SIG-M5 (cell line): ENCODE data around the gene TOX2.
"Not testable (repeated sequence)": the region's sequence is repeated elsewhere in the genome, so short reads cannot be mapped to it uniquely, and the experiment has no call there.

Source experiments
- DNase-seq: peaks from one replicate; lab custom pipeline; 2025; lab: John Stamatoyannopoulos, UW

The TOX2 gene

GRCh38 chr20:44031781-44032582 is 117.3 kb downstream of the TOX2 start:
- DNase-seq, result no peak

- DNase-seq, result no peak
Measured at GRCh38 chr20:44032583-44033331, 118.1 kb downstream of the TOX2 start.

- DNase-seq, result no peak
Measured at GRCh38 chr20:44033344-44033743, 118.7 kb downstream of the TOX2 start.

GRCh38 chr20:44033873-44034272 is 119.2 kb downstream of the TOX2 start:
- DNase-seq, result no peak

GRCh38 chr20:44034451-44034850 is 119.8 kb downstream of the TOX2 start:
- DNase-seq, result no peak

- no peak for DNase-seq
Measured at GRCh38 chr20:44034965-44035635, 120.4 kb downstream of the TOX2 start.

- no peak for DNase-seq
Measured at GRCh38 chr20:44035924-44036323, 121.3 kb downstream of the TOX2 start.

- DNase-seq, result no peak
Measured at GRCh38 chr20:44036441-44036840, 121.8 kb downstream of the TOX2 start.

GRCh38 chr20:44038681-44039123 is 124.0 kb downstream of the TOX2 start:
- DNase-seq, result no peak

- DNase-seq, result no peak
Measured at GRCh38 chr20:44039147-44039546, 124.5 kb downstream of the TOX2 start.

- no peak for DNase-seq
Measured at GRCh38 chr20:44039741-44040140, 125.1 kb downstream of the TOX2 start.

- DNase-seq, result no peak
Measured at GRCh38 chr20:44040202-44040915, 125.7 kb downstream of the TOX2 start.

- DNase-seq, result no peak
Measured at GRCh38 chr20:44041001-44041400, 126.3 kb downstream of the TOX2 start.

GRCh38 chr20:44044712-44045111 is 130.1 kb downstream of the TOX2 start:
- not testable (repeated sequence) for DNase-seq

- DNase-seq, result no peak
Measured at GRCh38 chr20:44050327-44050726, 135.7 kb downstream of the TOX2 start.

- no peak for DNase-seq
Measured at GRCh38 chr20:44050925-44051660, 136.4 kb downstream of the TOX2 start.

- no peak for DNase-seq
Measured at GRCh38 chr20:44051661-44052000, 137.0 kb downstream of the TOX2 start.

GRCh38 chr20:44052166-44052565 is 137.5 kb downstream of the TOX2 start:
- DNase-seq, result no peak

- no peak for DNase-seq
Measured at GRCh38 chr20:44053046-44053445, 138.4 kb downstream of the TOX2 start.

- no peak for DNase-seq
Measured at GRCh38 chr20:44054118-44054517, 139.5 kb downstream of the TOX2 start.

GRCh38 chr20:44054849-44055248 is 140.2 kb downstream of the TOX2 start:
- no peak for DNase-seq
